ENCODE data around the gene LAMC1. TPM values are rescaled to one million over a fixed set of nuclear protein-coding genes. Genes with fewer than 3 reads are reported as not detected.

The LAMC1 gene
- total and polyA plus RNA-seq, 10 of the 15 experiments (the other 5 are each of a cell fraction or from before 2014, with no cell fraction given), result 4.6 to 51.4 (median 25.6) TPM

GRCh38 chr1:183021405-183022201 is 1.6 kb upstream of the LAMC1 start:
- ChIA-PET SMC1A (ENCODE audit: uncharacterized antibody, unreplicated experiment) (interaction anchor here (0.6 to 2.0 kb wide), 10 partner anchors 26 to 1222 kb away, joined by 3 to 5 read pairs (median 3); no protein-coding TSS in a partner anchor), CTCF (interaction anchor here (1.3 kb wide), 1 partner anchor 57 kb away, joined by 3 read pairs; no protein-coding TSS in a partner anchor), RAD21 (ENCODE audit: unreplicated experiment) (interaction anchor here (0.7 kb wide), 2 partner anchors 51 to 57 kb away, joined by 3 read pairs; no protein-coding TSS in a partner anchor), POLR2A (interaction anchor here (1.0 kb wide), 1 partner anchor 50 kb away, joined by 3 read pairs; no protein-coding TSS in a partner anchor)
- intact Hi-C loops (cut with micrococcal nuclease; ENCODE audit: unreplicated experiment) (loop anchor here (10.0 kb wide), 1 partner anchor 453 kb away; the partner anchor contains the start of gene SMG7), in situ Hi-C loops (cut with MboI) (no loop called here)
- Histone ChIP-seq H3K4me2 (ENCODE audit: control insufficient read depth, insufficient read depth) (no peak overlapping the region; the same call in 1 of the 2 replicates), H3K27me3 (replicated peaks in 1 of 2; ENCODE audit: control insufficient read depth in 2 of 2, insufficient read depth in 2 of 2, low read length in 1 of 2) (no peaks in the 10 kb centered on the region), H3K9me3 (replicated peaks; ENCODE audit: control insufficient read depth, insufficient read depth, low read length) (no peaks in the 10 kb centered on the region), H2AFZ (ENCODE audit: control insufficient read depth, low read depth, low read length) (no peak overlapping the region), H3K4me3 (peak overlapping the region; percentile 73; the same call in 1 of the 2 replicates), H3K9ac (ENCODE audit: control insufficient read depth, insufficient read depth, low read length) (0 out of 2 replicates have a peak overlapping the region, but pooled peaks have one; percentile 75), H3K27ac (ENCODE audit: control insufficient read depth, insufficient read depth) (no peak overlapping the region), H4K20me1 (ENCODE audit: control insufficient read depth, insufficient read depth) (no peaks in the 10 kb centered on the region), H3K36me3 (ENCODE audit: control insufficient read depth in 2 of 2, insufficient read depth in 2 of 2, low read length in 1 of 2) (no peaks in the 10 kb centered on the region), H3K79me2 (ENCODE audit: control insufficient read depth, insufficient read depth, low read length) (peaks cover 25% of the 10 kb centered on the region), H3K4me1 (ENCODE audit: control insufficient read depth, insufficient read depth, low read length) (peaks cover 6% of the 10 kb centered on the region)
- WGBS (ENCODE audit: insufficient coverage, insufficient replicate concordance, low lambda C conversion rate, missing lambda C conversion rate), result 68% methylated on average over 11 of the region's 11 CpGs
- FAIRE-seq (no peak), ATAC-seq (no peak), DNase-seq (ENCODE audit: low read depth, low spot score) (no peak)
- no TSS peak for BruUV-seq (replicated peaks)
- TF ChIP-seq FOXM1 (IDR thresholded peaks at IDR 0.05; ENCODE audit: low read depth, low read length), result no peak
- no peak for TF ChIP-seq SRF (IDR thresholded peaks at IDR 0.05; ENCODE audit: low read depth in 2 of 2, low read length in 2 of 2)
- no peak for TF ChIP-seq NFXL1 (IDR thresholded peaks at IDR 0.05; ENCODE audit: borderline replicate concordance)
- TF ChIP-seq NR2C1 (IDR thresholded peaks at IDR 0.05), result no peak
- TF ChIP-seq CTCF (IDR thresholded peaks at IDR 0.05 in 2 of 3, conservative IDR thresholded peaks at IDR 0.05 in 1 of 3; ENCODE audit: control insufficient read depth in 2 of 3, extremely low read depth in 1 of 3, insufficient read depth in 1 of 3, low read depth in 3 of 3, low read length in 3 of 3), result no peak
- TF ChIP-seq HDGF (IDR thresholded peaks at IDR 0.05), result no peak
- TF ChIP-seq EZH2 (IDR thresholded peaks at IDR 0.05; ENCODE audit: borderline replicate concordance, control insufficient read depth, low read depth, low read length), result no peak
- TF ChIP-seq ZNF24 (IDR thresholded peaks at IDR 0.05), result no peak
- TF ChIP-seq ZBTB11 (CRISPR knock-in tag; IDR thresholded peaks at IDR 0.05), result no peak
- TF ChIP-seq ZNF207 (IDR thresholded peaks at IDR 0.05; ENCODE audit: borderline replicate concordance), result no peak
- TF ChIP-seq RB1 (IDR thresholded peaks at IDR 0.05; ENCODE audit: borderline replicate concordance), result no peak
- TF ChIP-seq ZNF622 (IDR thresholded peaks at IDR 0.05), result no peak
- TF ChIP-seq SREBF2 (IDR thresholded peaks at IDR 0.05; ENCODE audit: low read length), result no peak
- TF ChIP-seq MEF2A (IDR thresholded peaks at IDR 0.05; ENCODE audit: insufficient read depth, low read depth, low read length), result no peak
- no peak for TF ChIP-seq EGR1 (IDR thresholded peaks at IDR 0.05; ENCODE audit: borderline replicate concordance in 1 of 2, low read depth in 2 of 2, low read length in 2 of 2)
- TF ChIP-seq NBN (IDR thresholded peaks at IDR 0.05), result no peak
- no peak for TF ChIP-seq ZSCAN29 (IDR thresholded peaks at IDR 0.05)
- TF ChIP-seq ELK1 (IDR thresholded peaks at IDR 0.05; ENCODE audit: low read depth, low read length), result no peak
